HFFc6 (cell line): ENCODE measurements around the gene PRKG1. TPM values are rescaled to one million over a fixed set of nuclear protein-coding genes. Genes with fewer than 3 reads are reported as not detected.

Experiments used
- DNase-seq: peaks from one replicate; pipeline ENCODE4 v3.0.0-alpha.2; 2018
- H3K27ac Mint-ChIP-seq: 2 replicates; pipeline ENCODE4 v1.8.0; 2020; ENCODE audit warnings: mild to moderate bottlenecking, mixed read lengths
- H3K27me3 Mint-ChIP-seq: 2 replicates; pipeline ENCODE4 v1.8.0; 2021; ENCODE audit warnings: mild to moderate bottlenecking, moderate library complexity, mixed read lengths; ENCODE audit not compliant: insufficient read depth
- H3K36me3 Mint-ChIP-seq: 2 replicates; pipeline ENCODE4 v1.8.0; 2021; ENCODE audit warnings: low read depth, mixed read lengths
- H3K4me1 Mint-ChIP-seq: 2 replicates; pipeline ENCODE4 v1.8.0; 2020; ENCODE audit warnings: low read depth, mixed read lengths
- H3K4me3 Mint-ChIP-seq: 2 replicates; pipeline ENCODE4 v1.8.0; 2020; ENCODE audit warnings: mild to moderate bottlenecking, moderate library complexity, mixed read lengths
- H3K9me3 Mint-ChIP-seq: 2 replicates; pipeline ENCODE4 v1.8.0; 2020; ENCODE audit warnings: mild to moderate bottlenecking, mixed read lengths
- total RNA-seq, 6 experiments: library from RNA; stranded (reverse); fragmentation: NEBNext Ultra II Directional; extraction: Animal tissue kit (Norgen Biotek cat#: 25700); gene quantifications; 2 replicates in 1 of 6; 3 replicates in 5 of 6; pipeline ENCODE4 v1.2.3, GENCODE V29; 2021
- TF ChIP-seq, protein P1 (sequence below): fragments of 200-600 bp; sonication (generic); IDR thresholded peaks from 2 replicates; pipeline ENCODE4 v1.5.0; 2021; ENCODE audit warnings: antibody characterized with exemption, mild to moderate bottlenecking

Gene PRKG1
- total RNA-seq, 6 experiments from 2014 or later = 9.3 to 10.1 (median 9.8) TPM

DNA sequence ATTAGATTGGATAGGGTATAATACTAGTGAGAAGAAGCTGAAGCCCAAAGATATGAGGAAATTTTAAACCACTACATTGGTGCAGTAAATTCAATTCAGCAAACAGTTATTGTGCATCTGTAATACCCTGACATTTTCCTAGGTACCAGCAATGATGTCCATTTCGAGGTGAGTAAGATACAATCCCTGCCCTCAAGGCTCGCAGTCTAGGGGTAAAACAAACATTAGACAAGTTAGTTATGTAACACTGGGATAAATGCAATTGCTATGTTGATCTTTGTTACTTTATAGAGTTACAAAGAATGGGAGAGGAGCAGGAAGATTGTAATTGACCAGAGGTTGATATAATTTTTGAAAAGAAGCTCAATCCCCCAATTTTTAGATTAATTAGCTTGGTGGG lies 168.1 kb downstream of the PRKG1 start:
- Mint-ChIP-seq H3K27me3 (no peaks in the 10 kb centered on the region), H3K4me3 (no peak overlapping the region), H3K9me3 (no peaks in the 10 kb centered on the region), H3K36me3 (no peaks in the 10 kb centered on the region), H3K4me1 (peaks cover 13% of the 10 kb centered on the region), H3K27ac (no peak overlapping the region)
- TF ChIP-seq, protein P1, sequence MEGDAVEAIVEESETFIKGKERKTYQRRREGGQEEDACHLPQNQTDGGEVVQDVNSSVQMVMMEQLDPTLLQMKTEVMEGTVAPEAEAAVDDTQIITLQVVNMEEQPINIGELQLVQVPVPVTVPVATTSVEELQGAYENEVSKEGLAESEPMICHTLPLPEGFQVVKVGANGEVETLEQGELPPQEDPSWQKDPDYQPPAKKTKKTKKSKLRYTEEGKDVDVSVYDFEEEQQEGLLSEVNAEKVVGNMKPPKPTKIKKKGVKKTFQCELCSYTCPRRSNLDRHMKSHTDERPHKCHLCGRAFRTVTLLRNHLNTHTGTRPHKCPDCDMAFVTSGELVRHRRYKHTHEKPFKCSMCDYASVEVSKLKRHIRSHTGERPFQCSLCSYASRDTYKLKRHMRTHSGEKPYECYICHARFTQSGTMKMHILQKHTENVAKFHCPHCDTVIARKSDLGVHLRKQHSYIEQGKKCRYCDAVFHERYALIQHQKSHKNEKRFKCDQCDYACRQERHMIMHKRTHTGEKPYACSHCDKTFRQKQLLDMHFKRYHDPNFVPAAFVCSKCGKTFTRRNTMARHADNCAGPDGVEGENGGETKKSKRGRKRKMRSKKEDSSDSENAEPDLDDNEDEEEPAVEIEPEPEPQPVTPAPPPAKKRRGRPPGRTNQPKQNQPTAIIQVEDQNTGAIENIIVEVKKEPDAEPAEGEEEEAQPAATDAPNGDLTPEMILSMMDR = no peak
- DNase-seq = no peak

DNA sequence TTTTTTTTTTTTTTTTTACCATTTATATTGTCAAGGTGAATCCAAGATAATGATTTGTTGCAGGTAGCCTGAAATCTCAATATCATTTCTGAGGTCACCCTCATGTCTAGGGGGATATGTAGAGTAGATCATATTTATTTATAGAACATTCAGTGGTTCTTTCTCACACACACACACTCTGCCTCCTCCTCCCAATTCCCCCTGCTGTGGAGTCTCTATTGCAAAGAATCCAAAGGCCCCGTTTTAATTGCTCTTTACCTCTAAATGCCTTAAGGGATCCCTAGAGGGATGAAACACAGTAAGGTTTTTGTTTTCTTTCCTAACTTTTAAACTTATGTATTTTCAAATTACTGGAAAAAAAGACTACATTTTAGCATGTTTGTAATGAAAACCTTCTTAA lies 170.0 kb downstream of the PRKG1 start:
- no peaks in the 10 kb centered on the region for H3K9me3 Mint-ChIP-seq
- TF ChIP-seq, protein P1 = no peak
- H3K36me3 Mint-ChIP-seq = no peaks in the 10 kb centered on the region
- H3K27ac Mint-ChIP-seq = no peak overlapping the region
- peaks cover 13% of the 10 kb centered on the region for H3K4me1 Mint-ChIP-seq
- DNase-seq = no peak
- no peaks in the 10 kb centered on the region for H3K27me3 Mint-ChIP-seq
- no peak overlapping the region for H3K4me3 Mint-ChIP-seq

DNA sequence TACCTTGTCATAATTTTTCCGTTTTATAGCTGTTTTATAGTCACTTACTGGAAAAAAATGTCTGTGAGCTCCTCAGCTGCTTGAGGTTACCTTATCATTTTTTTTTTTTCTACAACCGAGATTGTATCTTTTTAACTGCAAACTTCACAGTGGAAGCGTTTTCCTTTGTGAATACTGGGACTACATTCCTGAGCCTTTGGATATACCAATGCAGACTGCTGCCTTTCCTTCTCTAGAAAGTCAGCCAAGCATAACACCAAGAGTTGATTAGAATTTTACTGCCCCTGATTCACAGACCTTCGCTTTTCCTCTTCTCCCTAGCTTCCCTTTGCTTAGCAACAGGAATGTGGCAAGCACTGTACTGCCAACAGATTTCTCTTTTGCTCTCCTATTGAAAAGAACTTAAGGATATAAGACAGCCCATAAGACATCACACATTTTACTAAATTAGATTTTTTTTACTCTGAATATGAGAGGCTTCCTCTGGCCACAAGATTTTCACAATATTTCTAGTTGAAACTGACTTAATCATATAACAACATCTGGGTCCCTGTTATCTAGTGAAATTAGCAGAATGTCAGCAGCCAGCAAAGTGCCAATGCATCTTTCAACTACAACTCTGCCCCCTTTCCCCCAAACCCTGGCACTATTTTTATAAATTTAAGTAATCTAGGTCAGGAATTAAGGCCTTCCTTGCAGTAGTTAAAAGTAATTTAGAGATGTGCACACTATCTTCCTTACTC lies 170.6 kb downstream of the PRKG1 start:
- H3K4me1 Mint-ChIP-seq = peaks cover 13% of the 10 kb centered on the region
- H3K36me3 Mint-ChIP-seq = no peaks in the 10 kb centered on the region
- no peaks in the 10 kb centered on the region for H3K27me3 Mint-ChIP-seq
- no peak overlapping the region for H3K4me3 Mint-ChIP-seq
- no peaks in the 10 kb centered on the region for H3K9me3 Mint-ChIP-seq
- TF ChIP-seq, protein P1 = no peak
- no peak overlapping the region; the same call in 1 of the 2 replicates for H3K27ac Mint-ChIP-seq
- DNase-seq = peak; percentile 65

DNA sequence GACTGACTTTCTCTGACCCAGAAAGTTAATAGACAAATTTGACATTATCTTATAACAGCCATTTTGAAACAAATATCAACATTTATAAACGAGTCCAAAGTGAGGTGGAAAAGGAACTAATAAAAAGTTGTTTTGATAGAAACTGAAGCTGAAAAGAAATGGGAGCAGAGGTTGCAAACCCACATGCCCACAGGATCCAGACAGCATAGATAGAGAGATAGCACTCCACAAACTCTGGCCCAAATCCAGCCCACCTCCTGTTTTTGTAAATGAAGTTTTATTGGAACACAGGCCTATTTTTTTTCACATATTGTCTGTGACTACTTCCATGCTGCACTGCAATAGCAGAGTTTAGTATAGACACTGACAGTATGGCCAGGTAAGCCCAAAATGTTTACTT lies 171.9 kb downstream of the PRKG1 start:
- no peaks in the 10 kb centered on the region for H3K36me3 Mint-ChIP-seq
- TF ChIP-seq, protein P1 = no peak
- H3K4me1 Mint-ChIP-seq = peaks cover 17% of the 10 kb centered on the region
- H3K4me3 Mint-ChIP-seq = no peak overlapping the region
- DNase-seq = no peak
- no peak overlapping the region for H3K27ac Mint-ChIP-seq
- no peaks in the 10 kb centered on the region for H3K9me3 Mint-ChIP-seq
- no peaks in the 10 kb centered on the region for H3K27me3 Mint-ChIP-seq

DNA sequence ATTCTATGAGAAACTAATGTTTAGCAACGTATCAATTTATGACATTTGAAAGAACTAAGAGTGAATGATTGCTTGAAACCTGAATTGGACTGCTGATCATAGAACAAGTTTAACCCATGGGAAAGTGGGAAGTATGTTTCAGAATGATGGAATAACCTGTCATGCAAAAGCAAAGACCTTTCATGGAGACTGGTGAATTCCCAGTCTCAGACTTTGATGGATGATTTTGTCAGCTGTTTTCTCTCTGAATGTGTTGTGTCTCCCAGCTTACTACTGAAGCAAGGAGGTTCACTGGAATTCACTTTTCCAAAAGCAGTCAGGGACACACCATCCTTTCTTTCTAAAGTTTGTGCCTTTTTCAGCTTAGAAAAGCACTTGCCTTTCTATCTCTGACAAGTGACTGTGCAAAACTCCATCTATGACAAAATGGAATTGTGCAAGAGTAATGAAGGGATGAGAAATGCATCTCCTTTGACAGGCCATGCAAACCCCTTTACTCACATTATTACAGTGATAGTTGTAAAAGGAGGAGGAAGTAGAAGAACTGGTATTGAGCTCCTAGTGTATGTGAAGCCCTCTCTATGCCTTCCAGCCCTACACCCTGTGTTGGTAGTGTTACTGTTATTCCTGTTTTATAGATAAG lies 176.1 kb downstream of the PRKG1 start:
- Mint-ChIP-seq H3K36me3 (no peaks in the 10 kb centered on the region), H3K4me1 (peaks cover 6% of the 10 kb centered on the region), H3K27me3 (no peaks in the 10 kb centered on the region), H3K9me3 (no peaks in the 10 kb centered on the region), H3K27ac (no peak overlapping the region), H3K4me3 (no peak overlapping the region)
- no peak for DNase-seq
- TF ChIP-seq, protein P1 = no peak
